ENCODE measurements around the gene CPNE7.
"Not testable (repeated sequence)": the region's sequence is repeated elsewhere in the genome, so short reads cannot be mapped to it uniquely, and the experiment has no call there.

CPNE7 gene

DNA sequence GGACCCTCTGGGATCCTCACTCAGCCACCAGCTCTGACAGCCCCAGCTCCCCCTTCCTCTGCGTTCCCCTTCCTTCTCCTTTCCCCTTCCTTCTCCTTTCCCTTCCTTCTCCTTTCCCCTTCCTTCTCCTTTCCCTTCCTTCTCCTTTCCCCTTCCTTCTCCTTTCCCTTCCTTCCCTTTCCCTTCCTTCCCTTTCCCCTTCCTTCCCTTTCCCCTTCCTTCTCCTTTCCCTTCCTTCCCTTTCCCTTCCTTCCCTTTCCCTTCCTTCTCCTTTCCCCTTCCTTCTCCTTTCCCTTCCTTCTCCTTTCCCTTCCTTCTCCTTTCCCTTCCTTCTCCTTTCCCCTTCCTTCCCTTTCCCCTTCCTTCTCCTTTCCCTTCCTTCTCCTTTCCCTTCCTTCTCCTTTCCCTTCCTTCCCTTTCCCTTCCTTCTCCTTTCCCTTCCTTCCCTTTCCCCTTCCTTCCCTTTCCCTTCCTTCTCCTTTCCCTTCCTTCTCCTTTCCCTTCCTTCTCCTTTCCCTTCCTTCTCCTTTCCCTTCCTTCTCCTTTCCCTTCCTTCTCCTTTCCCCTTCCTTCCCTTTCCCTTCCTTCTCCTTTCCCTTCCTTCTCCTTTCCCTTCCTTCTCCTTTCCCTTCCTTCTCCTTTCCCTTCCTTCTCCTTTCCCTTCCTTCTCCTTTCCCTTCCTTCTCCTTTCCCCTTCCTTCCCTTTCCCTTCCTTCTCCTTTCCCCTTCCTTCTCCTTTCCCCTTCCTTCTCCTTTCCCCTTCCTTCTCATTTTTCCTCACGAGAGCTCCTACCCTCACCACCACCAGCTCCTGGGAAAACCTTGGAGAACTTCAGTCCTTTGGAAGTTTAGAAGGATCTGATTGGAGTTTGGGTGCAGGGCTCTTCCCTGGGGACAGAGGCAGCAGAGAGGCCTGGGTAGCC is 59.2 kb downstream of the CPNE7 start:
- FAIRE-seq, result not testable (repeated sequence)

DNA sequence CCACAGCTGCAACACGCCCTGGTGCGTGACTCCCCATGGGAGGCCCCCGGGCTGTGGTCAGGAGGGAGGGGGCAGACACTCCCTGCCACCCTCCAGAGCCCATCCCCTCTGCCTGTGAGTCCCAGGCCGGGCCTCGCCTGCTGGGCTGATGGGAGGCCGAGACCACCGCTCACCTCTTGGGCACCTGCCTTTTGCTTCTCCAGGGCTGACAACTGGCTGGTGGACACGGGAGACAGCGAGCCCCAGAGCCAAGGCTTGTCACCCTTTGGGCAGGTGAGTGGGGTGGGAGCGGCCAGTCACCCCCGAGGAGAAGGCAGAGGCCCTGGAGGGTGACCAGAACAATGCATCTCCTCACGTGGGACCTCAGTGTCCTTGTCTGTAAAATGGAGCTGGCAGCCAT is 61.1 kb downstream of the CPNE7 start:
- FAIRE-seq, result no peak

DNA sequence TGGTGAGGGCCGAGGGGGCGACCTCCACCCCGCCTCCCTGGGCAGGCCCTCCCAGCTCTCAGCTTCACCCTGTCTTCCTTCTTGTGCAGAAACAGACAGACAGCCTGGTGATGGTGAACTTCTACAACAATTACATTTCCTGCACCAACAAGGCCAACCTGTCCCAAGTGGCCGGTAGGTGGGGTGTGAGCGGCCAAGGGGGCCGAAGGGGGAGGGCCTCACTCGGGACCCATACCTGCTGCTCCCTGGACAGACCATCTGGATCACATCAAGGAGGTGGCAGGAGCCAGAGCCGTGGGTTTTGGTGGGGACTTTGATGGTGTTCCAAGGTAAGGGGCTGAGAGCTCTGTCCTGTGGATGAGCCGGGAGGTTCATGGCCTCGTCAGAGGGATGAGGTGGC is 61.8 kb downstream of the CPNE7 start:
- FAIRE-seq, result no peak

DNA sequence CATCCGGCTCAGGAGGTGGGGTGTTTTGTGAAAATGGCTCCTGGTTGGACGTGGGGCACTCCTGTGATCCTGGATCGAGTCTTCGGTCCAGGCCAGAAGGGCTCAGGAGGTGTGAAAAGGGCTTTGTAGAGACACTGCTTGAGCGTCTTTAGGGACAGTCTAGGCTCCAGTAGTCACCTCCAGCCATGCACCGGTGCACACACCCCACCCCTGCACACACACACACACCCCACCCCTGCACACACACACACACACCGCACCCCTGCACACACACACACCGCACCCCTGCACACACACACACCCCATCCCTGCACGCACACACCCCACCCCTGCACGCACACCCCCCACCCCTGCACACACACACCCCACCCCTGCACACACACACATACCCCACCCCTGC is 62.9 kb downstream of the CPNE7 start:
- FAIRE-seq, result no peak

DNA sequence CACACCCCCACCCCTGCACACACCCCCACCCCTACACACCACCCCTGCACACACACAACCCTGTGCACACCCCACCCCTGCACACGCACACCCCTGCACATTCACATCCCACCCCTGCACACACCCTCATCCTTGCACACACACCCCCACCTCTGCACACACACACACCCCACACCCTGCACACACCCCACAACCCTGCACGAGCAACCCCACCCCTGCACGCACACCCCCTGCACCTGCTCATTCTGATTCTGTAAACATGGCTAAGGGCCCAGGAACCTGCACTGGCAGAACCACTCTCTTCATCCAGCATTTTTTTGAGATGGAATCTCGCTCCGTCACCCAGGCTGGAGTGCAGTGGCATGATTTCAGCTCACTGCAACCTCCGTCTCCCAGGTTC is 63.8 kb downstream of the CPNE7 start:
- no peak for FAIRE-seq

DNA sequence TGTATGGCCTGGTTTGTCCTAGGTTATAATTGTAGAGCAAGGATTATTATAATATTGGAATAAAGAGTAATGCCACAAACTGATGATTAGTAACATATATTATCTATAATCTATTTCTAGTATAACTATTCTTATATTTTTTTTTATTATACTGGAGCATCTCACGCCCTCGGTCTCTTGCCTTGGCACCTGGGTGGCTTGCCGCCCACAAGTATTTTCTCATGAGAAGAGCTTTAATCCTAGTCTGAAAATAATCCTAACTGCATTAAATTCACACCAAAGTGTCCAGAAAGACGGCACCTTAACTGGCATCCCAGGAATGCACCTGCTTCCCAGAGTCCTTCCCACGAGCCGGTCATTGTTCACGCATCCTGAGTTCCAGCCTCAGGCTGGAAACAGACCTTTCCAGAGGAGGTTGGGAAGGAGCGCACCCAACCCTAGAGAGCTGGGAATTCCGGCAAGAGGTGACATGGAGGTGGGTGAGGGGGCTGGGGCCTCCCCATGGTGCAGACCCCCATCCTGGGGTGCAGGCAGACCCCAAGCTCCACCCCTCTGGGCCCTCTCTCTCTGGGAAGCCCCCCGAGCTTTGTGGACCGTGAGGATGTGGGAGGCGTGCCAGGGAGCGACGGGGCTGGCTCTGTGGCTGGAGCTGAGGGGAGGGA is 66.0 kb downstream of the CPNE7 start:
- no peak for FAIRE-seq

DNA sequence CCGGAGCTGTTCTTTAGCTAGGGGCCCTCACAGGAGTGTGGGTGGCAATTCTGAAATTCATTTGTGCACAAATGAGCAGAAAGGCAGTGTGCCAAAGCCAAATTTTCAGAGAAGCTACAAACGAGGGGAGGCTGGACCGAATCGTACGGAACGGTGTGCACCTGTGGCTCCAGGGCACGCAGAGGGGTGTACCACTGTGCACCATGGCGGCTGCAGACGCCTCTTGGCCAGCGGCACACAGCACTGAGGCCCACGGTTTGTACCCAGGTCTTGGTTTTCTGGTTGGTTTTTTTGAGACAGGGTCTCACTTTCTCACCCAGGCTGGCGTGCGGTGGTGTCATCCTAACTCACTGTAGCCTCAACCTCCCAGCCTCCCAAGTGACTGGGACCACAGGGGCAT is 67.0 kb downstream of the CPNE7 start:
- FAIRE-seq, result no peak

DNA sequence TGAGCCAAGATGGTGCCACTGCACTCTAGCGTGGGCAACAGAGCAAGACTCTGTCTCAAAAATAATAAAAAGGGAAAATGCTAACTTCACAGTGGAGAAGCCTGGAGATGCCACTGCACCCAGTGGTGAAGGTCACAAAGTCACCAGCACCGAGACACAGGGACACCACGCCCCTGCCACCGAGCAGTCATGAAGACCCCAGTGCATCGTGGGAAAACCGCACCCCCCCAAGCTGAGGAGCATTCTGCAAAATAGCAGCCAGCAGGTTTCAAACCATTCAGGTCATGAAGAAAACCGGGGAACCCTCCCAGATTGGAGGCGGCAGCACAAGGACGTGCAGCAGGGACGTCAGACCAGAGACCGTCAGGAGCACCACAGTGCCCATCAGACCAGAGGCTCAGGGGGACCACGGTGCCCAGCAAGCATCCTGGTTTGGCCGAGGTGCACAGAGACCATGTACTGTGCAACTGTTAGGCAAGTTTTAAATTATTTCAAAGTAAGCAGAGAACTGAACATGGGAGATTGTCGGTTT is 68.3 kb downstream of the CPNE7 start:
- FAIRE-seq, result no peak

DNA sequence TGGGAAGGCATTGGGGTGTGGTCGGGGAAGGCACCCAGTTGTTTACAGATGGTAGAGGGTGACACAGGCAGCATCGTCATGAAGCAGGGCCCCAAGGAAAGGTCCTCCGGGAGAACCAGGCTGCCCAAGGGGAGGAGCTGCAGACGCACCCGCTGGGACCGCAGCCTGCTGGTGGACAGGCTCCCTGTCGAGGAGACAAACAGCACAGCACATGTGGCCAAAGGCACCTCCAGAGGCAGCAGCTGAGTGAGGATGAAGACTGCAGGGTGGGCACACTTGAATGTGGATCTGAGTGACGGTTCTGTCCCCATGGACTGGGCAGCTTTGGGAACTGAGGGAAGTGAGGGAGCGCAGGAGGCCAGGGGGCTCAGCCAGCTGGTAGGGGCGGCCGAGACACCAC is 69.6 kb downstream of the CPNE7 start:
- FAIRE-seq, result no peak

DNA sequence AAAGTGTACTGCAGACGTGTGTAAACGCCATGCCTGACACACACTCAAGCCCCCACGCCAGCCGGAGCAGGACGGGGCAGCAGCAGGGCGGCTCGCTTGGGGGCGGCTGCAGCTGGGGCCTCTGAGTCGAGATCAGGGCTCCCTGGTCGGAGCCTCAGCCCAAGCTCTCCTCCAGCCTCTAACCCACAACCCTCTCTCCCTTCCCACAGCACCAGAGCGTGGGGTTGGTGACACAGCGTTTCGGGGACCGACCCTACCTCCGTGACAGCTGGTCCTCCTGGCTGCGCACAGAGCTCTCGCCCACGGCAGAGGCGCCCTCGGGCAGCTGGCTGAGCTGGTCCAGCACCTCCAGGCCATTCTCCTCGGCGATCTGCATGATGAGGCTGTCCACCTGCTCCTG is 70.7 kb downstream of the CPNE7 start:
- FAIRE-seq, result no peak

All from islet of Langerhans (tissue), 1 donor.